HEK293T (cell line): ENCODE data around the gene NFS1.

Experiments used
- CTCF ChIA-PET: fragments of 350-600 bp; formaldehyde crosslinking; extraction: SDS; loops from one replicate; lab custom pipeline; 2021; ENCODE audit warnings: antibody characterized with exemption, inconsistent platforms; lab: Yijun Ruan, JAX
- POLR2A ChIA-PET: fragments of 350-600 bp; formaldehyde crosslinking; extraction: SDS; loops from one replicate; lab custom pipeline; 2020; ENCODE audit warnings: antibody characterized with exemption, inconsistent platforms; lab: Yijun Ruan, JAX
- DNase-seq: peaks from one replicate; pipeline ENCODE4 v3.0.0; 2012; ENCODE audit warnings: mixed read lengths; ENCODE audit errors: extremely low spot score
- ARNT ChIP-seq: fragments of 450-650 bp; IDR thresholded peaks from 2 replicates; pipeline ENCODE4 v1.6.1; 2017; ENCODE audit warnings: mild to moderate bottlenecking
- BHLHE40 ChIP-seq: fragments of 450-650 bp; IDR thresholded peaks from 2 replicates; pipeline ENCODE4 v1.6.1; 2016; ENCODE audit warnings: mild to moderate bottlenecking, moderate library complexity, borderline replicate concordance
- CTBP1 ChIP-seq: fragments of 450-650 bp; IDR thresholded peaks from 2 replicates; pipeline ENCODE4 v1.6.1; 2016; ENCODE audit warnings: borderline replicate concordance
- ELF4 ChIP-seq: fragments of 450-650 bp; IDR thresholded peaks from 2 replicates; pipeline ENCODE4 v1.6.1; 2017; ENCODE audit warnings: antibody characterized with exemption
- FOXA1 ChIP-seq: fragments of 450-650 bp; IDR thresholded peaks from 2 replicates; pipeline ENCODE4 v1.6.1; 2016; ENCODE audit warnings: mild to moderate bottlenecking
- FOXK2 ChIP-seq: fragments of 450-650 bp; IDR thresholded peaks from 2 replicates; pipeline ENCODE4 v1.6.1; 2016; ENCODE audit warnings: mild to moderate bottlenecking
- FOXM1 ChIP-seq: fragments of 450-650 bp; IDR thresholded peaks from 2 replicates; pipeline ENCODE4 v1.6.1; 2017; ENCODE audit warnings: mild to moderate bottlenecking, borderline replicate concordance
- HDGF ChIP-seq: fragments of 450-650 bp; IDR thresholded peaks from 2 replicates; pipeline ENCODE4 v1.6.1; 2017; ENCODE audit warnings: antibody characterized with exemption, borderline replicate concordance
- L3MBTL2 ChIP-seq: fragments of 450-650 bp; conservative IDR thresholded peaks from 2 replicates; pipeline ENCODE4 v1.6.1; 2016; ENCODE audit warnings: mild to moderate bottlenecking
- LEF1 ChIP-seq: fragments of 450-650 bp; IDR thresholded peaks from 2 replicates; pipeline ENCODE4 v1.6.1; 2017; ENCODE audit warnings: mild to moderate bottlenecking, borderline replicate concordance
- NFRKB ChIP-seq: fragments of 450-650 bp; IDR thresholded peaks from 2 replicates; pipeline ENCODE4 v1.6.1; 2016; ENCODE audit warnings: mild to moderate bottlenecking, moderate library complexity
- PKNOX1 ChIP-seq: fragments of 450-650 bp; IDR thresholded peaks from 2 replicates; pipeline ENCODE4 v1.6.1; 2016
- SP1 ChIP-seq: fragments of 450-650 bp; IDR thresholded peaks from 2 replicates; pipeline ENCODE4 v1.6.1; 2017
- SUZ12 ChIP-seq: fragments of 450-650 bp; IDR thresholded peaks from 2 replicates; pipeline ENCODE4 v1.6.1; 2016; ENCODE audit warnings: mild to moderate bottlenecking
- TARDBP ChIP-seq: fragments of 450-650 bp; IDR thresholded peaks from 2 replicates; pipeline ENCODE4 v1.6.1; 2016
- ZNF384 ChIP-seq: fragments of 450-650 bp; IDR thresholded peaks from 2 replicates; pipeline ENCODE4 v1.6.1; 2016

Gene NFS1

GRCh38 chr20:35625584-35626385, 73.4 kb downstream of the NFS1 start:
- DNase-seq: no peak
- POLR2A ChIA-PET: interaction anchor here (1.0 kb wide), 1 partner anchor 39 kb away, joined by 3 read pairs; the partner anchor contains the start of genes CPNE1 and RBM12

GRCh38 chr20:35621560-35621946, 77.6 kb downstream of the NFS1 start:
- POLR2A ChIA-PET: no interaction called here
- TF ChIP-seq PKNOX1 (no peak), BHLHE40 (no peak), LEF1 (no peak), NFRKB (no peak), ELF4 (no peak), L3MBTL2 (no peak), ARNT (no peak), FOXK2 (no peak), SP1 (no peak), CTBP1 (no peak), HDGF (no peak), FOXA1 (no peak), ZNF384 (no peak), SUZ12 (no peak), FOXM1 (no peak), TARDBP (no peak)
- no peak for DNase-seq
- CTCF ChIA-PET: interaction anchor here (0.6 kb wide), 1 partner anchor 12 kb away, joined by 4 read pairs; no protein-coding TSS in a partner anchor

More at GRCh38 chr20:35625584-35626385, 73.4 kb downstream of the NFS1 start:
- no peak for TF ChIP-seq FOXK2
- TF ChIP-seq ARNT: no peak
- TF ChIP-seq FOXM1: no peak
- no peak for TF ChIP-seq ZNF384
- no peak for TF ChIP-seq SP1
- TF ChIP-seq HDGF: no peak
- no peak for TF ChIP-seq LEF1
- TF ChIP-seq BHLHE40: no peak
- CTCF ChIA-PET: no interaction called here

- DNase-seq: no peak
- ChIA-PET CTCF (interaction anchor here (0.5 to 2.4 kb wide), 4 partner anchors 8 to 153 kb away, joined by 3 to 7 read pairs (median 5); no protein-coding TSS in a partner anchor), POLR2A (interaction anchor here (6.1 kb wide), 1 partner anchor 44 kb away, joined by 44 read pairs; the partner anchor contains the start of genes CPNE1 and RBM12)
- TF ChIP-seq FOXM1: no peak
- TF ChIP-seq FOXA1: no peak
- TF ChIP-seq NFRKB: no peak
- no peak for TF ChIP-seq HDGF
- no peak for TF ChIP-seq FOXK2
- TF ChIP-seq CTBP1: no peak
- no peak for TF ChIP-seq SP1
- TF ChIP-seq TARDBP: no peak
- no peak for TF ChIP-seq ARNT
- TF ChIP-seq ZNF384: no peak
- TF ChIP-seq LEF1: no peak
- no peak for TF ChIP-seq L3MBTL2
- TF ChIP-seq ELF4: no peak
- no peak for TF ChIP-seq PKNOX1
- no peak for TF ChIP-seq BHLHE40
- no peak for TF ChIP-seq SUZ12
These were observed 78.2 kb downstream of the NFS1 start for GRCh38 chr20:35620818-35621559.

GRCh38 chr20:35619196-35620095, 79.7 kb downstream of the NFS1 start:
- peak; percentile 75 for DNase-seq
- CTCF ChIA-PET: interaction anchor here (0.7 to 2.4 kb wide), 13 partner anchors 8 to 346 kb away, joined by 3 to 7 read pairs (median 3); partner anchors contain the start of genes CPNE1, RBM12 and SCAND1
- POLR2A ChIA-PET: interaction anchor here (0.9 to 6.1 kb wide), 6 partner anchors 8 to 123 kb away, joined by 3 to 44 read pairs (median 6); partner anchors contain the start of genes CPNE1, RBM12 and RBM39
- TF ChIP-seq HDGF: peak; percentile 62; the same call in 1 of the 2 replicates
- TF ChIP-seq ARNT: peak; percentile 30; the same call in 1 of the 2 replicates
- TF ChIP-seq L3MBTL2: peak; percentile 89
- no peak for TF ChIP-seq NFRKB

- POLR2A ChIA-PET: interaction anchor here (0.5 to 6.1 kb wide), 7 partner anchors 9 to 1278 kb away, joined by 3 to 44 read pairs (median 5); partner anchors contain the start of genes CPNE1, RBM12 and RBM39
- no peak for DNase-seq
- TF ChIP-seq ELF4 (no peak), FOXM1 (no peak), ZNF384 (no peak), L3MBTL2 (no peak), NFRKB (no peak), FOXK2 (no peak), FOXA1 (no peak), BHLHE40 (no peak), TARDBP (no peak), HDGF (no peak), SP1 (no peak), ARNT (no peak), CTBP1 (no peak), PKNOX1 (no peak), LEF1 (no peak), SUZ12 (no peak)
- CTCF ChIA-PET: interaction anchor here (0.7 to 2.4 kb wide), 11 partner anchors 9 to 347 kb away, joined by 3 to 7 read pairs (median 3); partner anchors contain the start of genes CPNE1 and RBM12
These were observed 80.7 kb downstream of the NFS1 start for GRCh38 chr20:35618263-35619131.
